ENCODE results near the gene BICRA. TPM values are rescaled to one million over a fixed set of nuclear protein-coding genes. Genes with fewer than 3 reads are reported as not detected.

The BICRA gene
- total RNA-seq, 1 donor from 2014 or later, result 15.9 TPM

- DNase-seq (no peak), ATAC-seq (no peak)
- intact Hi-C loops (cut with DNase I), result no loop called here
- TF ChIP-seq, protein P1, sequence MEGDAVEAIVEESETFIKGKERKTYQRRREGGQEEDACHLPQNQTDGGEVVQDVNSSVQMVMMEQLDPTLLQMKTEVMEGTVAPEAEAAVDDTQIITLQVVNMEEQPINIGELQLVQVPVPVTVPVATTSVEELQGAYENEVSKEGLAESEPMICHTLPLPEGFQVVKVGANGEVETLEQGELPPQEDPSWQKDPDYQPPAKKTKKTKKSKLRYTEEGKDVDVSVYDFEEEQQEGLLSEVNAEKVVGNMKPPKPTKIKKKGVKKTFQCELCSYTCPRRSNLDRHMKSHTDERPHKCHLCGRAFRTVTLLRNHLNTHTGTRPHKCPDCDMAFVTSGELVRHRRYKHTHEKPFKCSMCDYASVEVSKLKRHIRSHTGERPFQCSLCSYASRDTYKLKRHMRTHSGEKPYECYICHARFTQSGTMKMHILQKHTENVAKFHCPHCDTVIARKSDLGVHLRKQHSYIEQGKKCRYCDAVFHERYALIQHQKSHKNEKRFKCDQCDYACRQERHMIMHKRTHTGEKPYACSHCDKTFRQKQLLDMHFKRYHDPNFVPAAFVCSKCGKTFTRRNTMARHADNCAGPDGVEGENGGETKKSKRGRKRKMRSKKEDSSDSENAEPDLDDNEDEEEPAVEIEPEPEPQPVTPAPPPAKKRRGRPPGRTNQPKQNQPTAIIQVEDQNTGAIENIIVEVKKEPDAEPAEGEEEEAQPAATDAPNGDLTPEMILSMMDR (IDR thresholded peaks at IDR 0.05), result no peak
- Histone ChIP-seq H3K4me1 (peaks cover 15% of the 10 kb centered on the region), H3K27ac (no peak overlapping the region), H3K27me3 (no peaks in the 10 kb centered on the region), H3K4me3 (no peak overlapping the region), H3K9me3 (no peaks in the 10 kb centered on the region), H3K36me3 (no peaks in the 10 kb centered on the region)
These were observed 48.8 kb downstream of the BICRA start for GRCh38 chr19:47657719-47658118.

GRCh38 chr19:47658431-47659348 is 49.8 kb downstream of the BICRA start:
- Histone ChIP-seq H3K27ac (no peak overlapping the region), H3K27me3 (no peaks in the 10 kb centered on the region), H3K9me3 (no peaks in the 10 kb centered on the region), H3K36me3 (no peaks in the 10 kb centered on the region), H3K4me3 (no peak overlapping the region), H3K4me1 (peaks cover 24% of the 10 kb centered on the region)
- intact Hi-C loops (cut with DNase I), result no loop called here
- TF ChIP-seq, protein P1 (IDR thresholded peaks at IDR 0.05), result no peak
- ATAC-seq (no peak), DNase-seq (no peak)

DNA sequence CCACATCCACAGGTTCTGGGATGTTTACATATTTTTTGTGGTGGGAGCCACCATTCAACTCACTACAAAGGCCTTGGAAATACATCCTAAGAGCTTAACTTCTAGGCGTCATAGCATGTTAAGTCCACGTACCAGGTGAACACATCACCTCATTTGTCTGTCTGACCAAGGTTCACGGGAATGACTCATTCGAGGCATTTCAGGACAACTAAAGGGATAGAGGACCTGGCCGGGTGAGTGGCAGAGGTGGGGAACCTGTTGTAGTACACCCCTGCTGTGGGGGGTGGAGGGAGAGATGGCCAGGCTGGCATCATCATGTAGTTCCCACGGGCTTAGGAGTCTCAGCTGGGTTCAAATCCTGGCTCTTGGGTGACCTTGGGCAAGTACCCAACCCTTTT is 51.5 kb downstream of the BICRA start:
- Histone ChIP-seq H3K4me1 (peaks cover 40% of the 10 kb centered on the region), H3K27me3 (no peaks in the 10 kb centered on the region), H3K4me3 (no peak overlapping the region), H3K36me3 (no peaks in the 10 kb centered on the region), H3K9me3 (no peaks in the 10 kb centered on the region), H3K27ac (no peak overlapping the region)
- TF ChIP-seq, protein P1 (IDR thresholded peaks at IDR 0.05), result no peak
- DNase-seq (no peak), ATAC-seq (no peak)
- intact Hi-C loops (cut with DNase I), result no loop called here

DNA sequence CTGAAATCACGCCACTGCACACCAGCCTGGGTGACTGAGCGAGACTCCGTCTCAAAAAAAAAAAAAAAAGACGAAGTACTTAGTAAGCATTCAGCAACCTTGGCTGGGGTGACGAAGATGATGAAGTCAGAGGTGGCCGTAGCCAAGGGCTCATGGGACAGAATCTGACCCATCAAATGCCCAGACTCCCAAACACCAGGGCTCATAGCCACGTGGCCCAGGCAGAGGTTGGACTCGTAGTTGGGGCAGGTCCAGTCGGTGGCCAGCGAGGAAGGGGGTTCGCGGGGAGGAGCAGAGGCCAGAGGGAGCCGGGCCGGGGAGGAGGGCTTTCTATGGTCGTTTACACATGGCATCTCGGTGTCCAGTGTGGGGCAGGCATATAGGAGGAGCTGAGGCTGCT is 52.2 kb downstream of the BICRA start:
- ATAC-seq (no peak), DNase-seq (no peak)
- H3K36me3 ChIP-seq, result no peaks in the 10 kb centered on the region
- no peak overlapping the region for H3K4me3 ChIP-seq
- H3K9me3 ChIP-seq, result no peaks in the 10 kb centered on the region
- peaks cover 47% of the 10 kb centered on the region for H3K4me1 ChIP-seq
- H3K27me3 ChIP-seq, result no peaks in the 10 kb centered on the region
- TF ChIP-seq, protein P1 (IDR thresholded peaks at IDR 0.05), result no peak
- H3K27ac ChIP-seq, result no peak overlapping the region
- intact Hi-C loops (cut with DNase I), result no loop called here

DNA sequence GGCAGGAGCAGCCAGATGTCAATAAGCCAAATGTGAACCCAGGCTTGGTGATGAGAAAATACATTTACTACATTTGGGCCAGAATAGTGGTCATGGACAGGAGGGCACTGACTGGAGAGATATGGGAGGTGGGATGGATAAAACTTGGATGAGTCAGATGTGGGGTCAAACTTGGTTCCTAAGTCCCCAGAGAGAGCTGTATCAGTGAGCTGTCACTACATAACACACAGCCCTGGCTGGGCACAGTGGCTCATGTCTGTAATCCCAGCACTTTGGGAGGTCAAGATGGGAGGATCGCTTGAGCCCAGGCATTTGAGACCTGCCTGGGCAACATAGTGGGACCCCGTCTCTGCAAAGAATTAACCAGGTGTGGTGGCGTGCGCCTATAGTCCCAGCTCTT is 52.7 kb downstream of the BICRA start:
- Histone ChIP-seq H3K9me3 (no peaks in the 10 kb centered on the region), H3K27me3 (no peaks in the 10 kb centered on the region), H3K4me1 (peaks cover 50% of the 10 kb centered on the region), H3K27ac (peak overlapping the region; percentile 94), H3K36me3 (no peaks in the 10 kb centered on the region), H3K4me3 (no peak overlapping the region)
- intact Hi-C loops (cut with DNase I), result no loop called here
- no peak for DNase-seq
- TF ChIP-seq, protein P1 (IDR thresholded peaks at IDR 0.05), result no peak
- ATAC-seq, result no peak
